OCI-LY7 (cell line): ENCODE measurements around the gene KCNK5. TPM values are rescaled to one million over a fixed set of nuclear protein-coding genes. Genes with fewer than 3 reads are reported as not detected.

Experiments used
- BruUV-seq: library from RNA; stranded (reverse); fragments of 400-500 nt; replicated peaks from 2 replicates; lab custom pipeline; 2021; lab: Mats Ljungman, UMichigan
- CTCF ChIA-PET: fragments of 300-600 bp; sonication (Branson Sonifier 250); formaldehyde crosslinking; loops from one replicate; lab custom pipeline; 2022; ENCODE audit warnings: antibody characterized with exemption; ENCODE audit not compliant: unreplicated experiment; lab: Charles Lee
- POLR2A ChIA-PET: fragments of 300-600 bp; sonication (Branson Sonifier 250); formaldehyde crosslinking; loops from one replicate; lab custom pipeline; 2022; ENCODE audit warnings: antibody characterized with exemption; lab: Charles Lee
- DNase-seq: peaks from one replicate; pipeline ENCODE4 v3.0.0-alpha.2; 2015; ENCODE audit warnings: low spot score
- H2AFZ ChIP-seq: fragments of 200-600 bp; sonication (generic), shearing (Covaris generic); 2 replicates; pipeline ENCODE4 v1.6.1; 2014; ENCODE audit warnings: mild to moderate bottlenecking, antibody characterized with exemption, low read length, moderate library complexity
- H3K27ac ChIP-seq: fragments of 200-600 bp; sonication (generic); 2 replicates; pipeline ENCODE4 v1.5.1; 2014; ENCODE audit warnings: mixed run types, low read depth, mild to moderate bottlenecking, moderate library complexity, low read length, inconsistent platforms; ENCODE audit not compliant: poor library complexity, severe bottlenecking
- H3K36me3 ChIP-seq: fragments of 200-600 bp; sonication (generic); 2 replicates; pipeline ENCODE4 v1.6.1; 2014; ENCODE audit warnings: mild to moderate bottlenecking, antibody characterized with exemption, low read length, moderate library complexity, mixed read lengths; ENCODE audit not compliant: insufficient read depth
- H3K4me1 ChIP-seq: fragments of 200-600 bp; sonication (generic); 2 replicates; pipeline ENCODE4 v1.5.1; 2014; ENCODE audit warnings: mild to moderate bottlenecking, low read length; ENCODE audit not compliant: insufficient read depth, poor library complexity, severe bottlenecking
- H3K4me2 ChIP-seq: fragments of 200-600 bp; sonication (generic); 2 replicates; pipeline ENCODE4 v1.6.1; 2014; ENCODE audit warnings: mild to moderate bottlenecking, low read length
- H3K4me3 ChIP-seq: fragments of 200-600 bp; sonication (generic); 2 replicates; pipeline ENCODE4 v1.5.1; 2014; ENCODE audit warnings: mild to moderate bottlenecking, low read depth, low read length; ENCODE audit not compliant: poor library complexity, severe bottlenecking
- H3K79me2 ChIP-seq: fragments of 200-600 bp; sonication (generic); 2 replicates; pipeline ENCODE4 v1.6.1; 2016; ENCODE audit warnings: low read depth, mild to moderate bottlenecking, low read length, moderate library complexity, mixed read lengths; ENCODE audit not compliant: insufficient read depth
- H3K9me2 ChIP-seq: fragments of 200-600 bp; sonication (generic); 2 replicates; pipeline ENCODE4 v1.6.1; 2016; ENCODE audit warnings: mild to moderate bottlenecking, low read length, mixed read lengths; ENCODE audit not compliant: insufficient read depth
- H3K9me3 ChIP-seq: fragments of 200-600 bp; sonication (generic); 2 replicates; pipeline ENCODE4 v1.6.1; 2014; ENCODE audit warnings: mild to moderate bottlenecking, mixed run types, low read length, mixed read lengths
- H4K20me1 ChIP-seq: fragments of 200-600 bp; sonication (generic); 2 replicates; pipeline ENCODE4 v1.6.1; 2014; ENCODE audit warnings: mild to moderate bottlenecking, antibody characterized with exemption, low read length, moderate library complexity, mixed read lengths; ENCODE audit not compliant: insufficient read depth
- CTCF ChIP-seq: fragments of 200-600 bp; sonication (generic); conservative IDR thresholded peaks from 2 replicates; pipeline ENCODE4 v1.5.1; 2014; ENCODE audit warnings: mild to moderate bottlenecking, antibody characterized with exemption, low read length, moderate library complexity, mixed read lengths
- EZH2phosphoT487 ChIP-seq: fragments of 200-600 bp; sonication (generic); IDR thresholded peaks from 2 replicates; pipeline ENCODE4 v1.6.1; 2018; ENCODE audit warnings: low read depth, borderline replicate concordance, mild to moderate bottlenecking, mixed run types, antibody characterized with exemption, low read length, moderate library complexity, mixed read lengths
- intact Hi-C: fragments of 100-400 bp; cut with micrococcal nuclease; formaldehyde crosslinking; loops from one replicate; pipeline ENCODE4 v1.10.0; 2022; ENCODE audit not compliant: unreplicated experiment
- total RNA-seq, 2 experiments: library from RNA; depleted of rRNA in 1 of 2; stranded (reverse); fragments of >200 nt in 1 of 2; shearing (Covaris generic) in 1 of 2; gene quantifications; 2 replicates each; pipeline ENCODE4 v1.2.3, GENCODE V29; 2014 to 2022

Gene KCNK5
- total RNA-seq, 2 experiments from 2014 or later: not detected

- intact Hi-C loops: no loop called here
- ChIA-PET CTCF (no interaction called here), POLR2A (no interaction called here)
- no peak overlapping the region for H3K27ac ChIP-seq
- H2AFZ ChIP-seq: no peak overlapping the region
- no peaks in the 10 kb centered on the region for H3K9me2 ChIP-seq
- H3K79me2 ChIP-seq: no peaks in the 10 kb centered on the region
- TF ChIP-seq CTCF (no peak), EZH2phosphoT487 (no peak)
- no peak overlapping the region for H3K4me3 ChIP-seq
- H4K20me1 ChIP-seq: no peaks in the 10 kb centered on the region; the same call in 1 of the 2 replicates
- BruUV-seq: no TSS peak
- H3K36me3 ChIP-seq: no peaks in the 10 kb centered on the region
- H3K9me3 ChIP-seq: peaks cover 11% of the 10 kb centered on the region; the same call in 1 of the 2 replicates
- no peak for DNase-seq
- no peak overlapping the region for H3K4me2 ChIP-seq
- no peaks in the 10 kb centered on the region for H3K4me1 ChIP-seq
These were observed 51.0 kb downstream of the KCNK5 start for GRCh38 chr6:39178235-39178634.

- no TSS peak for BruUV-seq
- H3K4me1 ChIP-seq: no peaks in the 10 kb centered on the region
- H3K27ac ChIP-seq: no peak overlapping the region
- ChIA-PET POLR2A (no interaction called here), CTCF (no interaction called here)
- no peak overlapping the region for H3K4me2 ChIP-seq
- no peak overlapping the region for H2AFZ ChIP-seq
- no peak for DNase-seq
- TF ChIP-seq CTCF: no peak
- TF ChIP-seq EZH2phosphoT487: no peak
- no peak overlapping the region for H3K4me3 ChIP-seq
- H3K36me3 ChIP-seq: no peaks in the 10 kb centered on the region
- H3K9me3 ChIP-seq: peaks cover 11% of the 10 kb centered on the region; the same call in 1 of the 2 replicates
- no peaks in the 10 kb centered on the region for H3K9me2 ChIP-seq
- H4K20me1 ChIP-seq: no peaks in the 10 kb centered on the region
- H3K79me2 ChIP-seq: no peaks in the 10 kb centered on the region
- intact Hi-C loops: no loop called here
These were observed 52.1 kb downstream of the KCNK5 start for GRCh38 chr6:39177130-39177529.

GRCh38 chr6:39173270-39173669 is 56.0 kb downstream of the KCNK5 start:
- Histone ChIP-seq H3K4me3 (no peak overlapping the region), H3K4me2 (no peak overlapping the region), H3K36me3 (no peaks in the 10 kb centered on the region), H4K20me1 (no peaks in the 10 kb centered on the region), H3K79me2 (no peaks in the 10 kb centered on the region), H3K9me2 (no peaks in the 10 kb centered on the region), H3K4me1 (no peaks in the 10 kb centered on the region), H2AFZ (no peak overlapping the region), H3K9me3 (peaks cover 11% of the 10 kb centered on the region; the same call in 1 of the 2 replicates), H3K27ac (no peak overlapping the region)
- POLR2A ChIA-PET: no interaction called here
- CTCF ChIA-PET: no interaction called here
- TF ChIP-seq EZH2phosphoT487 (no peak), CTCF (no peak)
- DNase-seq: no peak
- BruUV-seq: no TSS peak
- intact Hi-C loops: no loop called here
